HUDEP-2 (cell line): ENCODE measurements around the gene LEFTY2.
"Not testable (repeated sequence)": the region's sequence is repeated elsewhere in the genome, so short reads cannot be mapped to it uniquely, and the experiment has no call there.

Experiments used
- DNase-seq, 76 experiments: peaks; one replicate each; lab custom pipeline; 2025; ENCODE audit not compliant: unreplicated experiment in 76 of 76; lab: John Stamatoyannopoulos, UW

Gene LEFTY2

DNA sequence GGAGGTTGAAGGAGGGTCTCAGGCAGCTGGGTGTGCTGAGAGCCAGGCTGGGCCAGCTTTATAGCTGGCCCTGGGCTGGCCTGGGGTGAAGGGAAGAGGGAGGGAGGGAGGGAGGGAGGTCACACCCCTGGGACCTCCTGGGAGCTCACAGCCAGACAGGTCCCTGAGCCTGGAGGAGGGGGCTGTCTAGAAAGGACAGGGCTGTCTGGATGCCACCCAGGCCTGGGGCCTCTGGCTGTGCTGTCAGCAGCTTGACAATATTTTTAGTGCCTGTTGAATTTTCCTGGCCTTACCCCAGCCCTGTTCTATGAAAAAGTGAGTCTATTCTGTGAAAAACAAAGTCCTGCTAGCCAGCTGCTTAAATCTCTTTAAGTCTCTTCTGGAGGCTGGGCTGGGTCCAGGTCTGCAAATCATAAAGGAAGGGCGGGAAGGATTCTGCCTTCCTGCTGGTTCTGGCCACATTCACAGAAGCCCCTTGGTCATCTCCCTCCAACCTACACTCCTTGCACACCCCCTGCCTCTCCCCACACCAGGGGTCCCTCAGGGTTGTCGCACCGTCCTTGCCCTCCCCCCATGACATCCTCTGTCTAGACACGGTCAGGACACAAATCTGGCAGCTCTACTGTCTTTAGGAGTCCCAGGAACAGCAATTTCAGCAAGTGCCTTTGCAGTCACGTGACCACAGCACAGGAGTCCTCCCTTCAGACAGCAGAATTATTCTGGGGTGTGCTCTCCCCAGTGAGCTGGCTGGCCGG, at the start of gene LEFTY2:
Gene LEFTY2, minus strand, starts transcription at position 34 of the 755 bp plus-strand sequence. CDS start 80 bp downstream, outside the sequence.
- no peak for DNase-seq

DNA sequence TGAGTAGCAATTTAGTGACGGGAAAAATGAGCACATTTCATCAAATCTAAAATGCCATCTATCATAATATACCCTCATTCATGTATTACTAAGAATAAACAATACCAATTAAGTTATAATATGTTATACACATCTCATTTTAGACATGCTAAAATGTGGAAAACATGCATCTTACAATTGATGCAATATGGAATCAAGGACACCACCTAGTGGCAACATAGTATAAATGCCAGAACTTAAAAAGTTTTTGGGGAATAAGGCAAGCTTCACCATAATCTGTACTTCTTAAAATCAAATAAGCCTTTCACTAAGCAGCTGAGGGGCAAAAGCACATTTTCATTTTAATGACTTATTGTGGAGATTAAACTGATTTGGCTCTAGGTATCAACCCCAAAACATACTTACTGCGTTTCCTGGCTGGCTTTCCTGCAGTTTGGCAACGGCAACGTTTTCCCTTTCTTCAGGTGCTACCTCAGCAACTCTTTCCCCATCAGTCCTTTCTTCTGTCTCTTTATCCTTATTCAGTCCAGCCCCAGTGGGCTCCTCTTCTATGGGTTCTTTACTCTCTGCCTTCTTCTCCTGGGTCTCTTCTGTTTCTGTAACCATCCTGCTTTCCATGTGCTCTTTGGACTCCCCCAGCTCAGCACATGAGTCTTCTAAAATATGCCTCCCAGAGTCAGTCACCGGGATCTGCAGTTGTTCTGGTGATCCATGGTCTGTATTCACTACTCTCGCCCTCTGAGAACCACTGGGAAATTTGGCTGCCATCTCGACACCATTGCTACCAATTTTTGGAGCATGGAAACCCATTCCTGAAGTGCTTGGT, 46.7 kb upstream of the LEFTY2 start:
- peak in 15 of 76 experiments; percentile 4 to 48 (median 21) for DNase-seq

- DNase-seq = no peak
Observed at GRCh38 chr1:225981714-225982113, 40.7 kb upstream of the LEFTY2 start.

DNA sequence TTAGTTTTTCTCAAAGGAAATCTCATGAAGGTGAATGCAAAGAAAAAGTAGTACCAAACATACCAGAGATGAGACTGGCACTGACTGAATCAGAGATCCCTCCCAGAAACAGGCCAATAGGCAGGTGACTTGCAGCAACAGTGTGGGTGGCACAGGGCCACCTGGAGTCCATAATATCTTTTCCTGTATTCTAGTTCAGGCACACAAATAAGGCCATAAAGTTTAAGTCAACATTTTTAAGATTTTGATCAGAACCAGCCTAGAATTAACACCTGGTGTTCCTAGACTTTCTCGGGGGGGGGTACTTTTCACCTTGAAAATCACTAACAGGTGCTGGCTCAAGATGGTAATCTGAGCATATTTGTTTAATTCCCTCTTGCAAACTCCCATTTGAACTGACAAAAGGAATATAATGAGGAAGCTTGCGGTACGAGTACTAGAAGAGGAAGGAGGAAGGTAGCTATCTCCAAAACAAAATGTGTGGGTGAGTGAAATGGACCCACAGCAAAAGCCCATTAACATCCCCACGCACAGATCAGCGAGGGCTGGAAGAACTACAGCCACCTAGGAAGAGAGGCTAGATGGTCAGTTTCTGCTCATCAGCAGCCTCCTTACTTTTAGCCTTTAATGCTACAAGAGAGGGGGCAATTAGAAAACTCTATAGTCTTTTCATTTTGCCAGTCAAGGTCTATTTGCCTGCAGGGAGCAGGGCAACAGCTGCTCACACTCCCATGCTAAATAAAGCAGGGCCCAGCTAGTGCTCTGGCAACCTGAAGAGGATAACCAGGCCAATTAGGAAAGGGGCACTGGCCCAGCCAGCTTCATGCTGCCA, 39.2 kb upstream of the LEFTY2 start:
- DNase-seq = no peak

- DNase-seq = no peak
Observed at GRCh38 chr1:225979421-225979820, 38.4 kb upstream of the LEFTY2 start.

GRCh38 chr1:225977937-225978748, 37.1 kb upstream of the LEFTY2 start:
- peak in 1 of 76 experiments; percentile 5 for DNase-seq

DNA sequence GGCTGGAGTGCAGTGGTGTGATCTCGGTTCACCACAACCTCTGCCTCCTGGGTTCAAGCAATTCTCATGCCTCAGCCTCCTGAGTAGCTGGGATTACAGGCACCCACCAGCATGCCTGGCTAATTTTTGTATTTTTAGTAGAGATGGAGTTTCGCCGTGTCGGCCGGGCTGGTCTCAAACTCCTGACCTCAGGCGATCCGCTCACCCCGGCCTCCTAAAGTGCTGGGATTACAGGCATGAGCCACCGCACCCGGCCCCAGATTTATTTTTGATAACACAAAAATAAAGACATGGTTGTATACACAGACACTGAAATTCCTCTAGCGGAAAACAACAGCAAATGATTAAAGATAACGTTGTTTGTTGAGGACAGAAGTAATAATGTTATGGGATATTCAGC, 34.1 kb upstream of the LEFTY2 start:
- DNase-seq = not testable (repeated sequence)

- no peak for DNase-seq
Observed at GRCh38 chr1:225974454-225974853, 33.4 kb upstream of the LEFTY2 start.

DNA sequence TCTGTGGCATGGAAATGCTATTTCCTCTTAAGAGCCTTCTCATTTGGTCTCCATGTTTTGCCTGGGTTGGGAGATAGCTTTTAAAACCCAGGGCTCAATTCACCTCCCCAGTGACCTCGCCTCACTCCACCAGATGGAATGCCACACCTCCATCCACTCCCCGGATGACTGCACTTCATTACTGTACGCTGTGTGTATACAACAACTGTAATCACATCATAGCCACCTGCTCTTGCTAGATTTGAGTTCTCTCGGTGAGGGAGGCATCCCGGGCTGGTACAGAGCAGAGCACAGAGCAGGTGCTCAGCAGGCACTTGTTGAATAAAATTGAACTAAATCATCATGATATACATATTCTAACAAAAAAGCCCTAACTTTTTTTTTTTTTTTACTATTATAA, 32.1 kb upstream of the LEFTY2 start:
- DNase-seq = peak in 2 of 76 experiments; percentile 15 to 25

GRCh38 chr1:225972344-225973152, 31.5 kb upstream of the LEFTY2 start:
- no peak for DNase-seq

DNA sequence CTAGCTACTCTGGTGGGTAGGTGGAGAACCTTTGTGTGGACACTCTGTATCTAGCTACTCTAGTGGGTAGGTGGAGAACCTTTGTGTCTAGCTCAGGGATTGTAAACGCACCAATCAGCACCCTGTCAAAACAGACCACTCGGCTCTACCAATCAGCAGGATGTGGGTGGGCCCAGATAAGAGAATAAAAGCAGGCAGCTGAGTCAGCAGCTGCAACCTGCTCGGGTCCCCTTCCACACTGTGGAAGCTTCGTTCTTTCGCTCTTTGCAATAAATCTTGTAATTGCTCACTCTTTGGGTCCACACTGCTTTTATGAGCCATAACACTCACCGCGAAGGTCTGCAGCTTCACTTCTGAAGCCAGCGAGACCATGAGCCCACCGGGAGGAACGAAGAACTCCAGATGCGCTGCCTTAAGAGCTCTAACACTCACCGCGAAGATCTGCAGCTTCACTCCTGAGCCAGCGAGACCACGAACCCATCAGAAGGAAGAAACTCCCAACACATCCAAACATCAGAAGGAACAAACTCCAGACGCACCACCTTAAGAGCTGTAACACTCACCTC, 29.7 kb upstream of the LEFTY2 start:
- not testable (repeated sequence) for DNase-seq

DNA sequence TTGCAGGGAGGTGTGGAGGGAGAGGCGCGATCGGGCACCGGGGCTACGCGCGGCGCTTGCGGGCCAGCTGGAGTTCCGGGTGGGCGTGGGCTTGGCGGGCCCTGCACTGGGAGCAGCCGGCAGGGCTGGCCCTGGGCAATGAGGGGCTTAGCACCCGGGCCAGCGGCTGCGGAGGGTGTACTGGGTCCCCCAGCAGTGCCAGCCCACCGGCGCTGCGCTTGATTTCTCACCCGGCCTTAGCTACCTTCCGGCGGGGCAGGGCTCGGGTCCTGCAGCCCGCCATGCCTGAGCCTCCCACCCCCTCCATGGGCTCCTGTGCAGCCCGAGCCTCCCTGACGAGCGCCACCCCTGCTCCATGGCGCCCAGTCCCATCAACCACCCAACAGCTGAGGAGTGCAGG, 28.7 kb upstream of the LEFTY2 start:
- not testable (repeated sequence) for DNase-seq

DNA sequence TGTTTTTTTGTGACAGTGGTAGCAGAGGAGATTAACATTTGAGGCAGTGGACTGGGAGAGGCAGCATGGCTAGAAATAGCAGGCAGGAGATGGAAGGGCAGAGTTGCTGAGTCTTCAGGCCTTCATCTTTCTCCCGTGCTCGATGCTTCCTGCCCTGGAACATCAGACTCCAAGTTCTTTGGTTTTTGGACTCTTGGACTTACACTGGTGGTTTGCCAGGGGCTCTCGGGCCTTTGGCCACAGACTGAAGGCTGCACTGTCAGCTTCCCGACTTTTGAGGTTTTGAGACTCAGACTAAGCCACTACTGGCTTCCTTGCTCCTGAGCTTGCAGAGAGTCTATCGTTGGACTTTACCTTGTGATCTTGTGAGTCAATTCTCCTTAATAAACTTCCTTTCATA, 24.2 kb upstream of the LEFTY2 start:
- DNase-seq = no peak

DNA sequence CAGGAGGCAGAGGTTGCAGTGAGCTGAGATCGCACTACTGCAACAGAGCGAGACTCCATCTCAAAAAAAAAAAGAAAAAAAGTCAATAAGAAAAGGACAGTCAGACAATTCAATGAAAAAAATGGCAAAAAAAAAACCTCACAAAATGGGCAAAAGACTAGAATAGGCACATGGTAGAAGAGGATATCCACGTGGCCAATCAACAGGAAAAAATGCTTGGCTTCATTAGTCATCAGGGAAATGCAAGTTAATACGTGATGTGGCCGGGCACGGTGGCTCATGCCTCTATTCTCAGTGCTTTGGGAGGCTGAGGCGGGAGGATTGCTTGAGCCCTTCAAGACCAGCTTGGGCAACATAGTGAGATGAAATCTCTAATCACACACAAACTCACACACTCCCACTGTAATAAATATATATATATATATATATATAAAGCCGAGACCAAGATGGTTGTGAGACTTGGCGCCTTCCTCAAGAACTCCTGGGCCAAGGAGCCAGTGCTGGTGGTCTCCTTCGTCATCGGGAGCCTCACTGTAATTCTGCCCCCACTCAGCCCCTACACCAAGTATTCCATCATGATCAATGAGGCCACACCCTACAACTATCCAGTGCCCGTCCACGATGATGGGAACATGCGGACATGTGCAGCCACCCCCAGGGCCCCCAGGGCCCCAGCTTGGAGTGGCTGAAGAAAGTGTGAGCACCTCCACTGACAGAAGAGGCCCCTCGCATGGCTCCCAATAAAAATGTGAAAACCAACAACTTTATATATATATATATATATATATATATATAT, 22.9 kb upstream of the LEFTY2 start:
- no peak for DNase-seq

DNA sequence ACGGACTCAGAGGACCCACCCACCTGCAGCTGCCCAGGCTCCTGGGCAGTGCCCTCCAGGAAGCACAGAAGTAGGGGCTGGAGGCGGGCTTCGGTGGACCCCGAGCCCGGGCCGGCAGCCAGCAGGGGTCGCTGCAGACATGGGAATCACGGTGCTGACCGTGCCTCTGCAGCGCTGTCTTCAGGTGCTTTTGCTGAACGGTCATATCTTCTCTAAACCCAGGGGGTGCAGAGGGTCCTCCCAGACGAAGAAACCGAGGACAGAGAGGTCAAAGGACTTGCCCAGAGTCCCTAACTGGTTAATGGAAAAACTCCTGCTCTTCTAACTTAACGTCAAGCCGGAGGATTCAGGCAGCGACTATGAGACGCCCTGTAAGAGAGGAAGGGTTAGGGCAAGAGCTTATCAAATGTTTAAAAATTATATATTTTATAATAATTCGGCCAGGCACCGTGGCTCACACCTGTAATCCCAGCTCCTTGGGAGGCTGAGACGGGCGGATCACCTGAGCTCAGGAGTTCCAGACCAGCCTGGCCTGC, 21.5 kb upstream of the LEFTY2 start:
- peak in 42 of 76 experiments; percentile 5 to 69 (median 34) for DNase-seq

DNA sequence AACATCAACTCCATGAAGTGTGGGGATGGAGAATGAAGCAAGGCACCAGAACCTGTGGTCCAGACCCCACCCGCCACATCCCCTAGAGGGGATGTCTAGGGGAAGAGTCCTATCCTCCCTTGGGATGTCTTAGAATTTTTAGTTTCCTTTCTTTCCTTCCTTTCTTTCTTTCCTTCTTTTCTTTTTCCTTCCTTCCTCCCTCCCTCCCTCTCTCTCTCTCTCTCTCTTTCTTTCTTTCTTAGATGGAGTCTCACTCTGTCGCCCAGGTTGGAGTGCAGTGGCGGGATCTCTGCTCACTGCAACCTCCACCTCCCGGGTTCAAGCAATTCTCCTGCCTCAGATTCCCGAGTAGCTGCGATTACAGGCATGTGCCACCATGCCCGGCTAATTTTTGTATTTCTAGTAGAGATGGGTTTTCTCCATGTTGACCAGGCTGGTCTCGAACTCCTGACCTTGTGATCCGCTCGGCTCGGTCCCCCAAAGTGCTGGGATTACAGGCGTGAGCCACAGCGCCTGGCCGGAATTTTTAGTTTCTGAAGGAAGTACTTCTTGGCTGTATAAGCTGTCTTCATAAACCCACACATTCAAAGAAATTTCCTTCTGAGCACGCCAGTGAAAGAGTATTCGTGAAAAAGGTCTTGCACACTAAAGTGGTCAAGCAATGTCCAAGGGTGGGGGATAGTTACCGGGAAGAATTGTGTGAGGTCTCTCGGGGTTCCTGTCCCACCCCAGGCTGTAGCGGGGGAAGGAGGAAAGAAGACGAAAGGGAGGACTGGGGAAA, 20.8 kb upstream of the LEFTY2 start:
- DNase-seq = no peak

- no peak for DNase-seq
Observed at GRCh38 chr1:225958041-225958440, 17.0 kb upstream of the LEFTY2 start.
